NK-92 treated with Interleukin-12 subunit alpha and Interleukin-12 subunit beta, amount 100 ng/mL, for 24 hours (cell line): Measurements from ENCODE around the gene PCDHGA1.
"Not testable (repeated sequence)": the region's sequence is repeated elsewhere in the genome, so short reads cannot be mapped to it uniquely, and the experiment has no call there.

ENCODE experiments used
- DNase-seq: peaks from one replicate; lab custom pipeline; 2025; lab: John Stamatoyannopoulos, UW

Gene PCDHGA1

DNA sequence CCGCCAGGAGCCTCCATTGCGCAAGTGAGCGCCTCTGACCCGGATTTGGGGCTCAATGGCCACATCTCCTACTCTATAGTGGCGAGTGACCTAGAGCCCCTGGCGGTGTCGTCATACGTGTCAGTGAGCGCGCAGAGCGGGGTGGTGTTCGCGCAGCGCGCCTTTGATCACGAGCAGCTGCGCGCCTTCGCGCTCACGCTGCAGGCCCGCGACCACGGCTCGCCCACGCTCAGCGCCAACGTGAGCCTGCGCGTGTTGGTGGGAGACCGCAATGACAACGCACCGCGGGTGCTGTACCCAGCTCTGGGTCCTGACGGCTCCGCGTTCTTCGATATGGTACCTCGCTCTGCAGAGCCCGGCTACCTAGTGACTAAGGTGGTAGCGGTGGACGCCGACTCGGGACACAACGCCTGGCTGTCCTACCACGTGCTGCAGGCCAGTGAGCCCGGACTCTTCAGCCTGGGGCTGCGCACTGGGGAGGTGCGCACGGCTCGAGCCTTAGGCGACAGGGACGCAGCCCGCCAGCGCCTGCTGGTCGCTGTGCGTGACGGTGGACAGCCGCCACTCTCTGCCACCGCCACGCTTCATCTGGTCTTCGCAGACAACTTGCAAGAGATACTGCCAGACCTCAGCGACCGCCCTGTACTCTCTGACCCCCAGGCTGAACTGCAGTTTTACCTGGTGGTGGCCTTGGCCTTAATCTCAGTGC is 79.4 kb downstream of the PCDHGA1 start:
- DNase-seq = no peak

GRCh38 chr5:141411575-141411974 is 81.3 kb downstream of the PCDHGA1 start:
- no peak for DNase-seq

DNA sequence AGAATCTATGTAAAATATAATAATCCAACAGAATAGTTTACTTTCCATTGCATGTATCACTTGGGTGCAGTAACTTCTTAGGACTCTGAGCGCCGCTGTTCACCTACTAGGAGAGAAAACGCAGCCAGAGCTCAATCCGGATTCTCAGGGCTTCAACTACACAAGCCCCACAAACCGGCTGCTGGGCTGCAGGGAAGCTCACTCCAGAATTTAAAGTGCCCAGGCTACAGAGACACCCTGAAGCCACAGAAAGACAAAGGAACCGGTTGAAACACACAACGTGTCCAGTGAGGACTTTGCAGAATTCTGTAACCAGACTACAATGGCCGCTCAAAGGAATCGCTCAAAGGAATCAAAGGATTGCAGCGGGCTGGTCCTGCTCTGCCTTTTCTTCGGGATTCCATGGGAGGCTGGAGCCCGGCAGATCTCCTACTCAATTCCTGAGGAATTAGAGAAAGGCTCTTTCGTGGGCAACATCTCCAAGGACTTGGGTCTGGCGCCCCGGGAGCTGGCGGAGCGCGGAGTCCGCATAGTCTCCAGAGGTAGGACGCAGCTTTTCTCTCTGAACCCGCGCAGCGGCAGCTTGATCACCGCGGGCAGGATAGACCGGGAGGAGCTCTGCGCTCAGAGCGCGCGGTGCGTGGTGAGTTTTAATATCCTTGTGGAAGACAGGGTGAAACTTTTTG is 82.7 kb downstream of the PCDHGA1 start, which contains the start of gene PCDHGA10:
PCDHGA10 (plus strand) TSS at position 134 of the 686 bp plus-strand sequence; CDS start at position 323, 189 bp downstream.
- no peak for DNase-seq

GRCh38 chr5:141413540-141414069 is 83.3 kb downstream of the PCDHGA1 start:
- no peak for DNase-seq

DNA sequence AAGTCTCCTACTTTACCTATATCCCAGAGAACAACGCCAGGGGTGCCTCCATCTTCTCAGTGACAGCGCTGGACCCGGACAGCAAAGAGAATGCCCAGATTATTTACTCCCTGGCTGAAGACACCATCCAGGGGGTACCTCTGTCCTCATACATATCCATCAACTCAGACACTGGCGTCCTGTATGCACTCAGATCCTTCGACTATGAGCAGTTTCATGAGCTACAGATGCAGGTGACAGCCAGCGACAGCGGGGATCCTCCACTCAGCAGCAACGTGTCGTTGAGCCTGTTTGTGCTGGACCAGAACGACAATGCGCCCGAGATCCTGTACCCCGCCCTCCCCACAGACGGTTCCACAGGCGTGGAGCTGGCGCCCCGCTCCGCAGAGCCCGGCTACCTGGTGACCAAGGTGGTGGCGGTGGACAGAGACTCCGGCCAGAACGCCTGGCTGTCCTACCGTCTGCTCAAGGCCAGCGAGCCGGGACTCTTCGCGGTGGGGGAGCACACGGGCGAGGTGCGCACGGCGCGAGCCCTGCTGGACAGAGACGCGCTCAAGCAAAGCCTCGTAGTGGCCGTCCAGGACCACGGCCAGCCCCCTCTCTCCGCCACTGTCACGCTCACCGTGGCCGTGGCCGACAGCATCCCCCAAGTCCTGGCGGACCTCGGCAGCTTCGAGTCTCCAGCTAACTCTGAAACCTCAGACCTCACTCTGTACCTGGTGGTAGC is 84.4 kb downstream of the PCDHGA1 start:
- DNase-seq = not testable (repeated sequence)

DNA sequence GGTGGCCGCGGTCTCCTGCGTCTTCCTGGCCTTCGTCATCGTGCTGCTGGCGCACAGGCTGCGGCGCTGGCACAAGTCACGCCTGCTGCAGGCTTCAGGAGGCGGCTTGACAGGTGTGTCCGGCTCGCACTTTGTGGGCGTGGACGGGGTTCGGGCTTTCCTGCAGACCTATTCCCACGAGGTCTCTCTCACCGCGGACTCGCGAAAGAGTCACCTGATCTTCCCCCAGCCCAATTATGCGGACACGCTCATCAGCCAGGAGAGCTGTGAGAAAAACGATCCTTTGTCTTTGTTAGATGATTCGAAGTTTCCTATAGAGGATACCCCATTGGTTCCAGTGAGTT is 84.9 kb downstream of the PCDHGA1 start:
- not testable (repeated sequence) for DNase-seq

DNA sequence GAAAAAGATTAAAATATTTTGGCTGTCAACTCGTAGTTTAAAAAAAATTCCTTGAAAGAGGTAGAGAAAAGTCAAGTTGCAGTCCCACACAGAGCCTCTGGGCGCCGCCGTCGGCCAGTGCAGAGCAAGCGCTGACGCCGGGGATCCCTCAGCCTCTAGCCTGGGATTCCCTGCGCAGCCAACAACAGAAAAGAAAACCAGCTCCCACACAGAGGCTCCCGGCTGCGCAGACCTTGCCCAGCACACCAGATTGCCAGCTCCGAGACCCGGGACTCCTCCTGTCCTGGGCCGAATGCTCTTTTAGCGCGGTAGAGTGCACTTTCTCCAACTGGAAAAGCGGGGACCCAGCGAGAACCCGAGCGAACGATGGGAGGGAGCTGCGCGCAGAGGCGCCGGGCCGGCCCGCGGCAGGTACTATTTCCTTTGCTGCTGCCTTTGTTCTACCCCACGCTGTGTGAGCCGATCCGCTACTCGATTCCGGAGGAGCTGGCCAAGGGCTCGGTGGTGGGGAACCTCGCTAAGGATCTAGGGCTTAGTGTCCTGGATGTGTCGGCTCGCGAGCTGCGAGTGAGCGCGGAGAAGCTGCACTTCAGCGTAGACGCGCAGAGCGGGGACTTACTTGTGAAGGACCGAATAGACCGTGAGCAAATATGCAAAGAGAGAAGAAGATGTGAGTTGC is 87.3 kb downstream of the PCDHGA1 start, which contains the start of gene PCDHGB7:
PCDHGB7 (plus strand) TSS at position 184 of the 679 bp plus-strand sequence; CDS start at position 367, 183 bp downstream.
- not testable (repeated sequence) for DNase-seq

- no peak for DNase-seq
Measured at GRCh38 chr5:141419074-141419880, 89.0 kb downstream of the PCDHGA1 start.

DNA sequence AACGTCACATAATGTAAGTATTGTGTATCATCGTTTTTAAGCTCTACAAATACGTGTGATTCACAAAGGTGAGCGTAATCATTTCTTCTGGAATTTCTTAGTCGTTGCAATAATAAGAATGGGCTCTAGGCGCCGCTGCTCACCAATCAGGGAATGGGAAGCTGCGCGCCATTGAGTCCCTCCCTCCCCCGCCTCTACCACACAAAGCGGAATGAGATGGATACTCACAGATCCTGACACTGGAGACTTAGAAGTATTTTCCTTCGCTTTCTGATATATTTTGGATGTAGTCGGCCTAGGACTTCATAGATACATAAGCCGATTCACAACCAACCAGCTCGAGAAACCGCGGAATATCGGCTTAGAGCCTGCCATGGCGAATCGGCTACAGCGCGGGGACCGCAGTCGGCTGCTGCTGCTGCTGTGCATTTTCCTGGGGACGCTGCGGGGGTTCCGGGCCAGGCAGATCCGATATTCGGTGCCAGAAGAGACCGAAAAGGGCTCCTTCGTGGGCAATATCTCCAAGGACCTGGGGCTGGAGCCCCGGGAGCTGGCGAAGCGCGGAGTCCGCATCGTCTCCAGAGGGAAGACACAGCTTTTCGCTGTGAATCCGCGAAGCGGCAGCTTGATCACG is 90.7 kb downstream of the PCDHGA1 start, which contains the start of gene PCDHGA11:
PCDHGA11 (plus strand) TSS at position 197 of the 634 bp plus-strand sequence; CDS start at position 374, 177 bp downstream.
- DNase-seq = no peak

- DNase-seq = no peak
Measured at GRCh38 chr5:141421489-141421855, 91.2 kb downstream of the PCDHGA1 start.

DNA sequence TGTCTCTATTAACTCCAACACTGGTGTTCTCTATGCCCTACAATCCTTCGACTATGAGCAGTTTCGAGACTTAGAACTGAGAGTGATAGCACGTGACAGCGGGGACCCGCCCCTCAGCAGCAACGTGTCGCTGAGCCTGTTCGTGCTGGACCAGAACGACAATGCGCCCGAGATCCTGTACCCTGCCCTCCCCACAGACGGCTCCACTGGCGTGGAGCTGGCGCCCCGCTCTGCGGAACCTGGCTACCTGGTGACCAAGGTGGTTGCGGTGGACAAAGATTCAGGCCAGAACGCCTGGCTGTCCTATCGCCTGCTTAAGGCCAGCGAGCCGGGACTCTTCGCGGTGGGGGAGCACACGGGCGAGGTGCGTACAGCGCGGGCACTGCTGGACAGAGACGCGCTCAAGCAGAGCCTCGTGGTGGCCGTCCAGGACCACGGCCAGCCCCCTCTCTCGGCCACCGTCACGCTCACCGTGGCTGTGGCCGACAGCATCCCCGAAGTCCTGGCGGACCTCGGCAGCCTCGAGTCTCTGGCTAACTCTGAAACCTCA is 92.5 kb downstream of the PCDHGA1 start:
- DNase-seq = no peak

GRCh38 chr5:141427783-141428426 is 97.6 kb downstream of the PCDHGA1 start:
- DNase-seq = no peak

DNA sequence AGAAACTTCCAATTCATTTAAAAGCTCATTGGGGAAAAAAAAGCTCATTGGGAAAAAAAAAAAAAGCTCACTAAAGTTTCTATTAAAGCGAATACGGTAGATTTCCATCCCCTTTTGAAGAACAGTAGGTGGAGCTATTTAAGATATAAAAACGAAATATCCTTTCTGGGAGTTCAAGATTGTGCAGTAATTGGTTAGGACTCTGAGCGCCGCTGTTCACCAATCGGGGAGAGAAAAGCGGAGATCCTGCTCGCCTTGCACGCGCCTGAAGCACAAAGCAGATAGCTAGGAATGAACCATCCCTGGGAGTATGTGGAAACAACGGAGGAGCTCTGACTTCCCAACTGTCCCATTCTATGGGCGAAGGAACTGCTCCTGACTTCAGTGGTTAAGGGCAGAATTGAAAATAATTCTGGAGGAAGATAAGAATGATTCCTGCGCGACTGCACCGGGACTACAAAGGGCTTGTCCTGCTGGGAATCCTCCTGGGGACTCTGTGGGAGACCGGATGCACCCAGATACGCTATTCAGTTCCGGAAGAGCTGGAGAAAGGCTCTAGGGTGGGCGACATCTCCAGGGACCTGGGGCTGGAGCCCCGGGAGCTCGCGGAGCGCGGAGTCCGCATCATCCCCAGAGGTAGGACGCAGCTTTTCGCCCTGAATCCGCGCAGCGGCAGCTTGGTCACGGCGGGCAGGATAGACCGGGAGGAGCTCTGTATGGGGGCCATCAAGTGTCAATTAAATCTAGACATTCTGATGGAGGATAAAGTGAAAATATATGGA is 100.2 kb downstream of the PCDHGA1 start, which contains the start of gene PCDHGA12:
PCDHGA12 (plus strand) TSS at position 176 of the 782 bp plus-strand sequence; CDS start at position 429, 253 bp downstream.
- no peak for DNase-seq

DNA sequence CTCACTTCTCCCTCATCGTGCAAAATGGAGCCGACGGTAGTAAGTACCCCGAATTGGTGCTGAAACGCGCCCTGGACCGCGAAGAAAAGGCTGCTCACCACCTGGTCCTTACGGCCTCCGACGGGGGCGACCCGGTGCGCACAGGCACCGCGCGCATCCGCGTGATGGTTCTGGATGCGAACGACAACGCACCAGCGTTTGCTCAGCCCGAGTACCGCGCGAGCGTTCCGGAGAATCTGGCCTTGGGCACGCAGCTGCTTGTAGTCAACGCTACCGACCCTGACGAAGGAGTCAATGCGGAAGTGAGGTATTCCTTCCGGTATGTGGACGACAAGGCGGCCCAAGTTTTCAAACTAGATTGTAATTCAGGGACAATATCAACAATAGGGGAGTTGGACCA is 101.0 kb downstream of the PCDHGA1 start:
- no peak for DNase-seq

GRCh38 chr5:141432308-141432707 is 102.0 kb downstream of the PCDHGA1 start:
- DNase-seq = not testable (repeated sequence)

DNA sequence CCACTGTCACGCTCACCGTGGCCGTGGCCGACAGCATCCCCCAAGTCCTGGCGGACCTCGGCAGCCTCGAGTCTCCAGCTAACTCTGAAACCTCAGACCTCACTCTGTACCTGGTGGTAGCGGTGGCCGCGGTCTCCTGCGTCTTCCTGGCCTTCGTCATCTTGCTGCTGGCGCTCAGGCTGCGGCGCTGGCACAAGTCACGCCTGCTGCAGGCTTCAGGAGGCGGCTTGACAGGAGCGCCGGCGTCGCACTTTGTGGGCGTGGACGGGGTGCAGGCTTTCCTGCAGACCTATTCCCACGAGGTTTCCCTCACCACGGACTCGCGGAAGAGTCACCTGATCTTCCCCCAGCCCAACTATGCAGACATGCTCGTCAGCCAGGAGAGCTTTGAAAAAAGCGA is 102.4 kb downstream of the PCDHGA1 start:
- DNase-seq = not testable (repeated sequence)

GRCh38 chr5:141434006-141434405 is 103.7 kb downstream of the PCDHGA1 start:
- DNase-seq = no peak

DNA sequence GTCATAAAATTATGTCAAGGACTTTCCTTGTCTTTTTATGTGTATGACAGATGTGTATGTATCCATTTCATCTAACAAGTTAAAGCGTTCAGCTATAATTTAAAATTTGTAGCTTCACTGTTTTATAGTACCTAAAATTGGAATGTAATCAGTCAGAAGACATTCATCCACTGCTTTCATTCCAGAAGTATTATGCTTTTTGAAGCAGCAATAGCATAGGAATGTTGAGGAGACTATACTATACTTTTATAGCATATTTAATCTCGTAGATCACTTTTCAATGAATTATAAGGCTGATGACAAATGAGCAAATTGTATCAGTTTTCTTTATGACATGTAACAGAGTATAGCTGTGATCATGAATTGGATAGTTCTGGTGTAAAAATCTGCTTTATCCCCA is 106.9 kb downstream of the PCDHGA1 start:
- no peak for DNase-seq
